Gastrocnemius medialis (tissue), 4 donors: ENCODE results near the gene SIX5. TPM values are rescaled to one million over a fixed set of nuclear protein-coding genes. Genes with fewer than 3 reads are reported as not detected.

Source experiments
- ATAC-seq, 2 donors: fragments of 150-250 bp; one replicate each; pipeline ENCODE4 v1.9.1; 2016
- DNase-seq, 2 donors: peaks; one replicate each; pipeline ENCODE4 v3.0.0-alpha.2; 2019
- H3K27ac ChIP-seq, 4 donors: fragments of 200-600 bp; sonication (generic); 1 replicate in 1 of 4; 2 replicates in 3 of 4; pipeline ENCODE4 v1.5.1; 2016 to 2018; ENCODE audit warnings: mild to moderate bottlenecking in 2 of 4, moderate library complexity in 1 of 4
- H3K27me3 ChIP-seq, 3 donors: fragments of 200-600 bp; sonication (generic) in 2 of 3; 1 replicate in 1 of 3; 2 replicates in 2 of 3; pipeline versions ENCODE4 v1.5.1 to v1.6.0; 2016 to 2019; ENCODE audit warnings: mild to moderate bottlenecking in 1 of 3, moderate library complexity in 1 of 3
- H3K36me3 ChIP-seq, 2 donors: fragments of 200-600 bp; sonication (generic) in 1 of 2; one replicate each; pipeline ENCODE4 v1.5.1; 2017 to 2018
- H3K4me1 ChIP-seq, 2 donors: fragments of 200-600 bp; sonication (generic) in 1 of 2; one replicate each; pipeline ENCODE4 v1.5.1; 2016 to 2017; ENCODE audit warnings: mild to moderate bottlenecking in 2 of 2
- H3K4me3 ChIP-seq, 4 donors: fragments of 200-600 bp; sonication (generic) in 3 of 4; 1 replicate in 1 of 4; 2 replicates in 3 of 4; pipeline ENCODE4 v1.5.1; 2016 to 2019; ENCODE audit warnings: mild to moderate bottlenecking in 2 of 4
- H3K9me3 ChIP-seq, 3 donors: fragments of 200-600 bp; sonication (generic) in 2 of 3; 1 replicate in 1 of 3; 2 replicates in 2 of 3; pipeline ENCODE4 v1.5.1; 2016 to 2019
- CTCF ChIP-seq, 5 experiments: fragments of 450-650 bp in 3 of 5; fragments of 200-600 bp in 2 of 5; sonication (generic) in 2 of 5; IDR thresholded peaks in 4 of 5; conservative IDR thresholded peaks in 1 of 5; 1 replicate in 4 of 5; 2 replicates in 1 of 5; pipeline ENCODE4 v1.5.1; 2016 to 2019; ENCODE audit warnings: antibody characterized with exemption in 5 of 5, mild to moderate bottlenecking in 3 of 5, moderate library complexity in 3 of 5
- POLR2A ChIP-seq, 2 donors: fragments of 450-650 bp; IDR thresholded peaks; one replicate each; pipeline ENCODE4 v1.6.1; 2017; ENCODE audit warnings: antibody characterized with exemption in 2 of 2, mild to moderate bottlenecking in 2 of 2, moderate library complexity in 2 of 2
- in situ Hi-C, 4 donors: fragments of 200-750 bp; cut with MboI; loops; one replicate each; pipeline versions ENCODE4 v1.15.0 to v1.8.0; 2017; ENCODE audit warnings: low sequenced_read_pairs in 4 of 4
- intact Hi-C: fragments of 100-400 bp; cut with DNase I; formaldehyde crosslinking; loops from one replicate; pipeline ENCODE4 v1.15.1; 2023; ENCODE audit warnings: low total_unique reads
- total RNA-seq, 4 donors: library from RNA; depleted of rRNA; stranded (reverse); fragments of >200 nt; gene quantifications; one replicate each; pipeline versions ENCODE4 v1.1.0 to v1.2.3, GENCODE V29; 2016

The SIX5 gene
- total RNA-seq, 4 donors from 2014 or later = 8.2 to 12.2 (median 10.1) TPM

GRCh38 chr19:45809643-45810159 lies 40.6 kb upstream of the SIX5 start:
- Histone ChIP-seq H3K27me3 (no peaks in the 10 kb centered on the region), H3K4me1 (peaks cover 0 to 3% of the 10 kb centered on the region in 2 donors), H3K9me3 (no peaks in the 10 kb centered on the region), H3K27ac (no peak overlapping the region), H3K36me3 (no peaks in the 10 kb centered on the region), H3K4me3 (no peak overlapping the region)
- ATAC-seq = no peak
- intact Hi-C loops = no loop called here
- in situ Hi-C loops = no loop called here
- no peak for DNase-seq
- TF ChIP-seq POLR2A (IDR thresholded peaks at IDR 0.05) (no peak), CTCF (IDR thresholded peaks at IDR 0.05 in 4 of 5, conservative IDR thresholded peaks at IDR 0.05 in 1 of 5) (no peak)

- DNase-seq (no peak), ATAC-seq (no peak)
- Histone ChIP-seq H3K4me1 (peaks cover 0 to 3% of the 10 kb centered on the region in 2 donors), H3K36me3 (no peaks in the 10 kb centered on the region), H3K9me3 (no peaks in the 10 kb centered on the region), H3K4me3 (no peak overlapping the region), H3K27me3 (no peaks in the 10 kb centered on the region), H3K27ac (no peak overlapping the region)
- intact Hi-C loops = no loop called here
- TF ChIP-seq CTCF (IDR thresholded peaks at IDR 0.05 in 4 of 5, conservative IDR thresholded peaks at IDR 0.05 in 1 of 5) (no peak), POLR2A (IDR thresholded peaks at IDR 0.05) (no peak)
- in situ Hi-C loops = no loop called here
These were observed 36.7 kb upstream of the SIX5 start for GRCh38 chr19:45805719-45806118.

- intact Hi-C loops = no loop called here
- no peaks in the 10 kb centered on the region for H3K9me3 ChIP-seq
- ATAC-seq = no peak
- in situ Hi-C loops = no loop called here
- no peak for DNase-seq
- H3K4me3 ChIP-seq = no peak overlapping the region
- no peak overlapping the region for H3K27ac ChIP-seq
- no peaks in the 10 kb centered on the region for H3K27me3 ChIP-seq
- H3K4me1 ChIP-seq = peaks cover 3 to 5% of the 10 kb centered on the region in 2 donors
- TF ChIP-seq CTCF (IDR thresholded peaks at IDR 0.05 in 4 of 5, conservative IDR thresholded peaks at IDR 0.05 in 1 of 5) = no peak
- TF ChIP-seq POLR2A (IDR thresholded peaks at IDR 0.05) = no peak
- no peaks in the 10 kb centered on the region for H3K36me3 ChIP-seq
These were observed 35.8 kb upstream of the SIX5 start for GRCh38 chr19:45804959-45805230.

- DNase-seq (no peak), ATAC-seq (no peak)
- intact Hi-C loops (no loop called here), in situ Hi-C loops (no loop called here)
- no peak overlapping the region for H3K27ac ChIP-seq
- no peaks in the 10 kb centered on the region for H3K27me3 ChIP-seq
- no peak overlapping the region for H3K4me3 ChIP-seq
- no peaks in the 10 kb centered on the region for H3K9me3 ChIP-seq
- H3K4me1 ChIP-seq = peaks cover 2 to 10% of the 10 kb centered on the region in 2 donors
- TF ChIP-seq CTCF (IDR thresholded peaks at IDR 0.05 in 4 of 5, conservative IDR thresholded peaks at IDR 0.05 in 1 of 5) (no peak), POLR2A (IDR thresholded peaks at IDR 0.05) (no peak)
- H3K36me3 ChIP-seq = no peaks in the 10 kb centered on the region
These were observed 35.3 kb upstream of the SIX5 start for GRCh38 chr19:45804140-45804958.
